ENCODE data around the gene SLC8A1. TPM values are rescaled to one million over a fixed set of nuclear protein-coding genes. Genes with fewer than 3 reads are reported as not detected.

The SLC8A1 gene
- total and polyA plus RNA-seq, 12 donors: 0.54 to 128 (median 18.5) TPM

DNA sequence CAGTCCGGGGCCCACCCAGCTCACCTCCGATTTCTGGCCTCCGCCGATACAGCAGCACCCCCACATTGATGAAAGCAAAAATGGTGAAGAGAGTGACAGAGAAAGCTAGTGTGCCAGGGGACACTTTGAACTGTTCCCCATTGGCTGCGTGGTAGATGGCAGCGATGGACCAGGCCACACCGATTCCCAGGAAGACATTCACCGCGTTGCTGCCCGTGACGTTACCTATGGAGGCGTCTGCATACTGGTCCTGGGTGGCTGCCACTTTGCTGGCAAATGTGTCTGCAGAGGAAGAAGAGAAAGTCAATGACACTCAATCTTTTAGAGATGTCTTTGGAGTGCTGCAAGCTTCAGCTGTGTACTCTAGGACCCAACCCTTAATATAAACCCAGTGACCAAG lies 336.5 kb downstream of the SLC8A1 start:
- H3K4me3 ChIP-seq: no peak overlapping the region
- no peak for DNase-seq
- WGBS, 4 donors: 96 to 97% (median 96%) methylated on average over 12 of the region's 12 CpGs
- no peaks in the 10 kb centered on the region for H3K9me3 ChIP-seq (replicated peaks in 1 of 3)
- TF ChIP-seq POLR2A (IDR thresholded peaks at IDR 0.05): no peak
- no peaks in the 10 kb centered on the region for H3K36me3 ChIP-seq (replicated peaks in 1 of 2)
- H3K27ac ChIP-seq: no peak overlapping the region
- intact Hi-C loops (cut with DNase I): no loop called here
- no peaks in the 10 kb centered on the region for H3K27me3 ChIP-seq
- no peaks in the 10 kb centered on the region for H3K4me1 ChIP-seq (replicated peaks in 1 of 2)

GRCh38 chr2:40113997-40114396 lies 337.9 kb downstream of the SLC8A1 start:
- no peak for DNase-seq
- WGBS, 4 donors: 85 to 92% (median 88%) methylated on average over 4 of the region's 4 CpGs
- Histone ChIP-seq H3K36me3 (replicated peaks in 1 of 2) (no peaks in the 10 kb centered on the region), H3K9me3 (replicated peaks in 1 of 3) (no peaks in the 10 kb centered on the region), H3K27me3 (no peaks in the 10 kb centered on the region), H3K4me3 (no peak overlapping the region), H3K27ac (no peak overlapping the region), H3K4me1 (replicated peaks in 1 of 2) (no peaks in the 10 kb centered on the region)
- no peak for TF ChIP-seq CTCF (IDR thresholded peaks at IDR 0.05)
- TF ChIP-seq POLR2A (IDR thresholded peaks at IDR 0.05): no peak
- intact Hi-C loops (cut with DNase I): no loop called here

DNA sequence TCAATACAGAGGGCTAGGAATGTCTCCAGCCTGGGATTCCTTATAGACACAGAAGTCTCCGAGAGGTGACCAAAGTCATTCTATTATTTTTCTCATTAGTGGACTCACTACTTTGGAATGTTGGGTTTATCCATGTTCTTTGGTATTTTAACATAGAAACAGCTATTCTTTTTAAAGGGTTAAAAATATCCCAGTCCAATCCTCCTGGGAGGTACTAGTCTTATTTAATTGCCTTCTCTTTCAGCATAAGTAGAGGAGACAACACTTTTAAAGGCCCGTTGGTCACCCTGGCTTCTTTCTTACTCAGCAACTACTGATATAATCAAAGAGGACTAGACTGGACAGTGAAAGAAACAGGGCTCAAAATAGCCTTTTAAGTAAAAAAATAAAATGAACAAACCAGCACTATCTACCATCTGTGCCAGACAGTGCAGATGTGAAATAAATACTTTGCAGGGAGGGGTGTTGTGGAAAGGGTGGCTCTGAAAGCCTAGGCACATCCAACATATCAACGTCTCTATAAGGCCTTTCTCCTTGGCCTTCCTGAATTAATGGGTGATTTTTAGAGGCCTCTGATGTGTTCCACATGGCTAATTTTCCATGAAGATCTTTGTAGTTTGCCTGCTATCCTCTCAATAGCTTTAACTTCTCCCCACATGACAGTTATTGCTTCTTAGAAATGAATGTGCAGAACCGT lies 338.5 kb downstream of the SLC8A1 start:
- Histone ChIP-seq H3K27ac (no peak overlapping the region), H3K4me3 (no peak overlapping the region), H3K36me3 (replicated peaks in 1 of 2) (no peaks in the 10 kb centered on the region), H3K4me1 (replicated peaks in 1 of 2) (no peaks in the 10 kb centered on the region), H3K27me3 (no peaks in the 10 kb centered on the region), H3K9me3 (replicated peaks in 1 of 3) (no peaks in the 10 kb centered on the region)
- WGBS, 4 donors: 65 to 72% (median 69%) methylated on average over 4 of the region's 4 CpGs
- no peak for TF ChIP-seq POLR2A (IDR thresholded peaks at IDR 0.05)
- TF ChIP-seq CTCF (IDR thresholded peaks at IDR 0.05): no peak
- intact Hi-C loops (cut with DNase I): no loop called here
- DNase-seq: no peak

DNA sequence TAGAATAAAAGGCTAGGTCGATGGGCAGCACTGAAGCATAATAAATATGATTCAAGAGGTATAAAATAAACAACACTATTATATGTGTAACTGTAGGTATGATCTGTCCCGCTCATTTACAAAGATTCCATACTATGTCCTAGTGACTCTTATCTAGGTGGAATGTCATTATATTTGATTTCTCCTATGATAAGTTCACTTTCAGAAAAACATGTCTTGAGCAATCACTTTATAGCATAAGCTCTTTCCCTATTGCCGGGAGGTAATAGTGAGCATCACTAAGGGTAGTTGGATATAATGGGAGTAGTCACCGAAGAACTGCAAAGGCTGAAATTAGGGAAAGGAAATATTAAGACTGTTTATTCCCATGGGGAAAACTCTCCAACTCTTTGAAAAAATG lies 342.5 kb downstream of the SLC8A1 start:
- H3K27ac ChIP-seq: no peak overlapping the region
- no peak overlapping the region for H3K4me3 ChIP-seq
- H3K27me3 ChIP-seq: no peaks in the 10 kb centered on the region
- no peaks in the 10 kb centered on the region for H3K4me1 ChIP-seq (replicated peaks in 1 of 2)
- intact Hi-C loops (cut with DNase I): no loop called here
- no peak for TF ChIP-seq CTCF (IDR thresholded peaks at IDR 0.05)
- TF ChIP-seq POLR2A (IDR thresholded peaks at IDR 0.05): no peak
- 85 to 91% (median 89%) methylated on average over 4 of the region's 4 CpGs for WGBS, 4 donors
- H3K36me3 ChIP-seq (replicated peaks in 1 of 2): no peaks in the 10 kb centered on the region
- DNase-seq: no peak
- H3K9me3 ChIP-seq (replicated peaks in 1 of 3): no peaks in the 10 kb centered on the region

DNA sequence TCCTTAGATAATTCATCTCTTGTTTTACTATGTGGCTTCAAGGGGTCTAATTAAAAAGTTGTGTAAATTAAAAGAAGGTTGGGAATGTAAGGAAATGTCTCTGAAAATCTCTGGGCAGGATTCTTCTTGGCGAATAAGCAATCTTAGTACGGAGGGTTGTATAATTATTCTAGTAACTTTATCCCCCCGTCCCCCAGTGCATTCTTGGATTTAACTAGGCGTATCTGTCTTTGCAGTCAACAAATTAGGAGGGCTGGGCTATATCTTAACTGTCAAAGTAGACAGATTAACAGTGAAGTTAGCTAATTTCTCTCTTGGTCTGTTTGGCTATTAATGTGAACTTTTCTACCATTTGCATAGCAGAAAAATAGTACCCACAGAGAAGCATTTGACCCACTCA lies 343.0 kb downstream of the SLC8A1 start:
- Histone ChIP-seq H3K4me1 (replicated peaks in 1 of 2) (no peaks in the 10 kb centered on the region), H3K4me3 (no peak overlapping the region), H3K27me3 (no peaks in the 10 kb centered on the region), H3K36me3 (replicated peaks in 1 of 2) (no peaks in the 10 kb centered on the region), H3K27ac (no peak overlapping the region), H3K9me3 (replicated peaks in 1 of 3) (no peaks in the 10 kb centered on the region)
- intact Hi-C loops (cut with DNase I): no loop called here
- 67 to 83% (median 76%) methylated on average over 4 of the region's 4 CpGs for WGBS, 4 donors
- DNase-seq: no peak
- TF ChIP-seq CTCF (IDR thresholded peaks at IDR 0.05) (no peak), POLR2A (IDR thresholded peaks at IDR 0.05) (no peak)

Measured in adrenal gland (tissue), 12 donors.